ENCODE measurements around the gene TRPM3.

The TRPM3 gene

DNA sequence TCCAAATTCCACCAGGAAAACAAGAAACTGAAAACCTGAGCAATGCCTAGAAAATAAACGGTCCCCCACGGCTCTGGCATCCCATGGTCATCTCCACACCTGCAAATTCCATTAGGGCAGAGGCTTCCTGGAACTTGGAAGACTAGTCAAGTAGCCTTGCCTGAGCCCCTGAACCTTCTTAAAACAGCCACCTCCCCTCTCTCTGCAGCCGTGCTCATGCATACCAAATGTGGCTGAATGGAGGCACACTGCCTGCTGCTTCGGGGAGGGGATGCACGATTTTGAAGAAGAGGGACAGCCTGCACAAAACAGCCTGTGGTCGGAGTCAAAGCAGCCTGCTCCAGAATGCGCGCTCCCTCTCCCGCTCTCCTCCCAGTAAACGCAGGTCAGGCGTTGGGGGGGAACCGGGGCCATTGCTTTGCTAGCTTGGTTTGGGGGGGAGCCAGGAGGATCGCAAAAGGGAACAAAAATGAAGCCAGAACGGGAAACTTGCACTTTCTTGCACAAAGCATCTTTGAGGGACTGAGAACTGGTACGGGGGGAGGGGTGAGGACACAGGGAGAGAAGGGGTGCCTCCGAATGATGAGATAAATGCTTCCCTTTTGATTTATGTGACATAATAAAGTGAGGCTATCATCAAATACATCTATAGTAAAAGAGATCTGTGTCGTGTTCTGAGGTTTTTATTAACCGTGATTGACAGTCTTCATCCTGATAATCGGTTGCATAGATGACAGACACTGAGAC, at the start of gene TRPM3:
TSS of gene TRPM3 (minus strand) at position 347 of the 747 bp plus-strand sequence. CDS start at position 80, 267 bp downstream.
- DNase-seq, result no peak

- no peak for DNase-seq
Observed at GRCh38 chr9:71168418-71168817, 47.0 kb upstream of the TRPM3 start.

GRCh38 chr9:71162126-71162525, 40.7 kb upstream of the TRPM3 start:
- DNase-seq, result no peak

GRCh38 chr9:71157731-71158130, 36.3 kb upstream of the TRPM3 start:
- DNase-seq, result no peak

- DNase-seq, result no peak
Observed at GRCh38 chr9:71147368-71147767, 25.9 kb upstream of the TRPM3 start.

GRCh38 chr9:71146511-71146910, 25.1 kb upstream of the TRPM3 start:
- no peak for DNase-seq

- no peak for DNase-seq
Observed at GRCh38 chr9:71145179-71145578, 23.8 kb upstream of the TRPM3 start.

GRCh38 chr9:71144495-71144894, 23.1 kb upstream of the TRPM3 start:
- no peak for DNase-seq

DNA sequence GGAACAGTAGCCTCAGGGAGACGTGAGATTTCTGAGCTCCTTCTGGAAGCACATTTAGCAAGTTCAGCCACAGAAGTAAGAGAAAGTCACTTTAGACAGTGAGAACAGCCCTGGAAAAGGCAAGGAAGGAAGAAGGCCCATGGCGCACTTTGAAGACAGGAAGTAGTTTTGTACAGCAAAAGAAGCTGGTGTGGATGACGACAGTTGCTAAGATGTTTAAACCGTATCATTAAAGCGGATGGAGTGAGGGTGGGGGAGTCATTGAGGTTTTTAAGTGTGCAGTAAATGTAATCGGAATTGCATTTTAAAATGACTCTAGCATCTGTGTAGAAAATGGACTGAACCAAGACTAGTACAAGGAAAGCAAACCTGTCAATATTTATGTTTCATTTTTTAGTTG, 15.3 kb upstream of the TRPM3 start:
- no peak for DNase-seq

- no peak for DNase-seq
Observed at GRCh38 chr9:71131145-71131544, 9.7 kb upstream of the TRPM3 start.

DNA sequence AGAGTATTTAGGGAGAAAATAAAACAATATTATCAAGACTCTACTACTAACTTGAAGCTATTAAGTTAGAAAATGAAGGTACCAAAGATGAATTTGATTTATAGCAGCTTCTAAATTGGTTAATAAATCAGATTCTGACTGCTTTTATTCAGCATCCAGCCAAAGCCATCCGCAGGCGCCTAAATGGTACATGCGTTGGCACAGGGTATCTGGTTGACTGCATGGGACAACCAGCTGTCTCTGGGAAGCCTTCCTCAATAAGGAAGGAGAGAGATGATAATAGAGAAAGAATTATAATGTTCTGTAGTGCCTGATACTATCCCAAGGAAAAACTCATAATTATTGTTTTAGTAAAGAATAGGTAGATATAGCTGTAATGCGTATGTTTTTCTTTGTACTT, 9.1 kb upstream of the TRPM3 start:
- no peak for DNase-seq

DNA sequence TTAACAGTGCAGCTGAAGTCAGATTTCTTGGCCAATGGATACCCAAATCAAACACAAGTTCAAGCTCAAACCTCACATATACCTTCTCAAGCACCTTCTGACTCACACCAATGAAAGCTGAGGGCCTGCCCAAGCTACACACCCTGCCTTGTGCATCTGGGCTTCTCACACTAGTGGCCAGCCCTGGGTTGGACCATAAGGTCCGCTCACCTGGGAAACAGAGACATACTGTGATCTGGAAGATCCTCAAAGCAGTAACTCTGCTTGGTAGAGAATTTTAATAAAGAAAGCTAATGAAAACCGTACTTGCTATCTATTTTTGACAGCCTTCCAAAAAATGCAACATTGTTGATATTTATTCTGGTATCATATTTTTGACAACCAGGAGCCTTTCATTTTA, 7.4 kb upstream of the TRPM3 start:
- no peak for DNase-seq

DNA sequence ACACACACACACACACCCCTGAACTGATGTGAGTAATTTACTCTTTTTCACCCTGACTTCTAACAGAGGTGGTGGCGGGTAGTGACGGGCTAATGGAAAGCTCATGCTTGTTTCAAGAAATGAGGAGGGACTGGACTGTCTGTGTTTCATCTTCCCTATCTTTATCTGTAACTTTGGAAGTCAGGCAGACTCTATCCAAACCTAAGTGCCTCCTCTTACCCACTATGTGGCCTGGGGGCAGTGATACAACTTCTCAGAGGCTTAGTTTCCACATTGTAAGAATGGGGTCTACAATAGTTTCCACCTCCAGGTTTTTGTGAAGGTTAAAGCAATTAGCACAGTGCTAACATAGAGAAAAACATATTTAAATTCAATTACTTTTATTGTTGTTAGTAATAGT, 5.9 kb upstream of the TRPM3 start:
- DNase-seq, result no peak

- DNase-seq, result no peak
Observed at GRCh38 chr9:71122421-71122820, 1.0 kb upstream of the TRPM3 start.

DNA sequence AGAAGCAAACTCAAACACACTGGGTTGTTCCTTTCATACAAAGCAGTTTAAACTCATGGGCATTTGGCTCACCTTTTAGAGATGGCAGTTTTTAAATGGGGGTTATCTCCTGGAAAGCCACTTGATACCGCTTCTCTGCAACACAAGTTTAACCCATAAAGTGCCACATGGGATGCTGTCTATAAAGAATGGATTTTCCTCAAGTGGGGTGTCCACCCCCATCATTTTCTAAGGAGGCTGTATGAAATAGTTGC, 528 bp upstream of the TRPM3 start:
- no peak for DNase-seq

GRCh38 chr9:71120501-71121247, 747 bp downstream of the TRPM3 start:
- no peak for DNase-seq

- DNase-seq, result no peak
Observed at GRCh38 chr9:71119746-71120145, 1.7 kb downstream of the TRPM3 start.

- no peak for DNase-seq
Observed at GRCh38 chr9:71118324-71118723, 3.1 kb downstream of the TRPM3 start.

GRCh38 chr9:71115448-71115975, 5.9 kb downstream of the TRPM3 start:
- no peak for DNase-seq

- no peak for DNase-seq
Observed at GRCh38 chr9:71112866-71113265, 8.6 kb downstream of the TRPM3 start.

GRCh38 chr9:71108937-71109336, 12.5 kb downstream of the TRPM3 start:
- DNase-seq, result no peak

DNA sequence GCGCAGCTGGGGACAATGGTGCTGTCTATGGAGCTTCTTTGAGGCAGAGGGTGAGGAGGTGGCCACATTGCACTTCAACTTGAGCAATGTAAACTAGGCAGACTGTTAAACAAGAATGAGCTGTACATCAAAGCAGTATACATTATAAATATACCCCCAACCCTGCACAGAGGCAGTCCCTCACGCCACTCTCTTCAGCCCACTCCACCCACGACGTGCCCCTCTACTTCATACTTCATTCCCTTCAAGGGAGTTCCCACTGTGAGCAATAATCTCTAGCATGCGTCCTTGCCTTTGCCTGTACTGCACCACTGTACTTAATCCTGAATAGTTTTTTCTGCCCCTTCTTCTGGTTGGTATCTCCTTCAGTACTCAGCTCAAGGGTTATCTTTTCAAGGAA, 14.4 kb downstream of the TRPM3 start:
- no peak for DNase-seq

- DNase-seq, result no peak
Observed at GRCh38 chr9:71105192-71105591, 16.2 kb downstream of the TRPM3 start.

GRCh38 chr9:71098801-71099200, 22.6 kb downstream of the TRPM3 start:
- DNase-seq, result no peak

GRCh38 chr9:71097671-71098070, 23.8 kb downstream of the TRPM3 start:
- DNase-seq, result no peak
